HepG2 (cell line): Measurements from ENCODE around the gene LMF2. TPM values are rescaled to one million over a fixed set of nuclear protein-coding genes. Genes with fewer than 3 reads are reported as not detected.

Experiments used
- ATAC-seq: fragments of 200-7000 bp; cut with Tn5 transposase; 3 replicates; pipeline ENCODE4 v1.9.1; 2020; ENCODE audit warnings: mild to moderate bottlenecking, moderate library complexity
- BruUV-seq: library from RNA; stranded (reverse); fragments of 400-500 nt; replicated peaks from 2 replicates; lab custom pipeline; 2021; lab: Mats Ljungman, UMichigan
- CTCF ChIA-PET: fragments of 300-600 bp; formaldehyde crosslinking; extraction: SDS; loops from one replicate; lab custom pipeline; 2021; ENCODE audit warnings: low total read pairs, inconsistent platforms, low intra/inter-chr PET ratio; lab: Yijun Ruan, JAX
- POLR2A ChIA-PET: fragments of 350-600 bp; sonication (Branson Sonifier 250); formaldehyde crosslinking; loops from one replicate; lab custom pipeline; 2020; ENCODE audit warnings: antibody characterized with exemption, inconsistent platforms; lab: Yijun Ruan, JAX
- DNase-seq: peaks from one replicate; pipeline ENCODE4 v3.0.0-alpha.2; 2015; ENCODE audit warnings: low spot score
- FAIRE-seq: peaks from 3 replicates; lab custom pipeline; 2011; peaks lifted over from hg19 to GRCh38; lab: Jason Lieb, UNC
- H2AFZ ChIP-seq: one replicate; pipeline ENCODE4 v1.6.1; 2011; ENCODE audit warnings: low read length, inconsistent platforms
- H3K27ac ChIP-seq: fragments of 300-600 bp; 3 replicates; pipeline ENCODE4 v1.8.0; 2011; ENCODE audit warnings: mixed run types, mild to moderate bottlenecking, mixed read lengths, low read length, inconsistent platforms; ENCODE audit not compliant: insufficient read depth; ENCODE audit errors: extremely low read length
- H3K27me3 ChIP-seq, 2 experiments: fragments of 200-600 bp in 1 of 2; 2 replicates in 1 of 2; 3 replicates in 1 of 2; pipeline versions ENCODE4 v1.6.0 to v1.8.0; 2011; ENCODE audit warnings: low read length in 2 of 2, mild to moderate bottlenecking in 2 of 2, moderate library complexity in 2 of 2, inconsistent platforms in 1 of 2; ENCODE audit not compliant: insufficient read depth in 2 of 2, control insufficient read depth in 1 of 2
- H3K36me3 ChIP-seq, 2 experiments: fragments of 200-600 bp in 1 of 2; replicated peaks in 1 of 2; 2 replicates in 1 of 2; 3 replicates in 1 of 2; pipeline versions ENCODE4 v1.5.1 to v1.8.0; 2011; ENCODE audit warnings: low read length in 2 of 2, inconsistent platforms in 1 of 2; ENCODE audit not compliant: insufficient read depth in 2 of 2, control insufficient read depth in 1 of 2
- H3K4me1 ChIP-seq: 2 replicates; pipeline ENCODE4 v1.5.1; 2012; ENCODE audit warnings: low read length, inconsistent platforms; ENCODE audit not compliant: insufficient read depth
- H3K4me2 ChIP-seq: 2 replicates; pipeline ENCODE4 v1.6.0; 2011; ENCODE audit warnings: low read depth, low read length, inconsistent platforms
- H3K4me3 ChIP-seq, 3 experiments: fragments of 200-600 bp in 1 of 3; sonication (generic), shearing (Covaris generic) in 1 of 3; replicated peaks in 1 of 3; 2 replicates each; pipeline ENCODE4 v1.5.1; 2011 to 2016; ENCODE audit warnings: low read length in 3 of 3, inconsistent platforms in 2 of 3, low read depth in 2 of 3, mild to moderate bottlenecking in 2 of 3, control low read depth in 1 of 3, mixed read lengths in 1 of 3; ENCODE audit not compliant: insufficient read depth in 1 of 3
- H3K79me2 ChIP-seq: one replicate; pipeline ENCODE4 v1.6.1; 2011; ENCODE audit warnings: low read length, inconsistent platforms; ENCODE audit not compliant: insufficient read depth
- H3K9ac ChIP-seq: 2 replicates; pipeline ENCODE4 v1.6.0; 2011; ENCODE audit warnings: mild to moderate bottlenecking, low read depth, low read length, inconsistent platforms; ENCODE audit not compliant: insufficient read depth
- H3K9me3 ChIP-seq: 2 replicates; pipeline ENCODE4 v1.5.1; 2012; ENCODE audit warnings: mild to moderate bottlenecking, low read length
- H4K20me1 ChIP-seq: 2 replicates; pipeline ENCODE4 v1.6.0; 2011; ENCODE audit warnings: inconsistent platforms, mild to moderate bottlenecking, low read length, moderate library complexity; ENCODE audit not compliant: insufficient read depth
- GPN1 ChIP-seq: sonication (generic); formaldehyde crosslinking; IDR thresholded peaks from 2 replicates; pipeline ENCODE4 v1.5.1; 2020; ENCODE audit warnings: missing genetic modification reagents, borderline replicate concordance
- KAT7 ChIP-seq: IDR thresholded peaks from 2 replicates; pipeline ENCODE4 v1.6.1; 2018; ENCODE audit warnings: borderline replicate concordance, missing compliant biosample characterization
- MYNN ChIP-seq: sonication (generic); formaldehyde crosslinking; IDR thresholded peaks from 2 replicates; pipeline ENCODE4 v1.4.0; 2020; ENCODE audit warnings: mild to moderate bottlenecking, low read depth, missing genetic modification reagents
- NCOA5 ChIP-seq: sonication (generic); formaldehyde crosslinking; IDR thresholded peaks from 2 replicates; pipeline ENCODE4 v1.4.0; 2020; ENCODE audit warnings: missing genetic modification reagents
- PAF1 ChIP-seq: IDR thresholded peaks from 2 replicates; pipeline ENCODE4 v1.6.1; 2016; ENCODE audit warnings: missing genetic modification reagents, missing compliant biosample characterization
- POLR2A ChIP-seq, 2 experiments: IDR thresholded peaks; 2 replicates each; pipeline ENCODE4 v1.6.1; 2011; ENCODE audit warnings: low read depth in 2 of 2, low read length in 2 of 2, mild to moderate bottlenecking in 1 of 2, moderate library complexity in 1 of 2; ENCODE audit not compliant: insufficient read depth in 1 of 2
- POLR2G ChIP-seq: fragments of 200-400 bp; formaldehyde crosslinking; IDR thresholded peaks from 2 replicates; pipeline ENCODE4 v1.6.1; 2018; ENCODE audit warnings: mild to moderate bottlenecking, low read depth, low read length, moderate library complexity
- RFX5 ChIP-seq: IDR thresholded peaks from 2 replicates; pipeline ENCODE4 v1.6.1; 2011; ENCODE audit warnings: low read depth, low read length, improper control_type of control experiment
- SALL2 ChIP-seq: sonication (generic); formaldehyde crosslinking; IDR thresholded peaks from 2 replicates; pipeline ENCODE4 v1.8.1; 2023; ENCODE audit warnings: mild to moderate bottlenecking, missing genetic modification reagents, inconsistent platforms
- ZFX ChIP-seq: sonication (generic); formaldehyde crosslinking; IDR thresholded peaks from 2 replicates; pipeline ENCODE4 v1.4.0; 2020; ENCODE audit warnings: mild to moderate bottlenecking, low read depth, missing genetic modification reagents, moderate library complexity
- ZNF230 ChIP-seq: sonication (generic); formaldehyde crosslinking; IDR thresholded peaks from 2 replicates; pipeline ENCODE4 v1.4.0; 2020; ENCODE audit warnings: mild to moderate bottlenecking, missing genetic modification reagents
- ZNF354B ChIP-seq: sonication (generic); formaldehyde crosslinking; IDR thresholded peaks from 2 replicates; pipeline ENCODE4 v1.8.0; 2022; ENCODE audit warnings: mild to moderate bottlenecking, missing genetic modification reagents
- ZNF468 ChIP-seq: sonication (generic); formaldehyde crosslinking; IDR thresholded peaks from 2 replicates; pipeline ENCODE4 v1.8.0; 2022; ENCODE audit warnings: mild to moderate bottlenecking, moderate library complexity, missing genetic modification reagents
- ZNF724P ChIP-seq: sonication (generic); formaldehyde crosslinking; IDR thresholded peaks from 2 replicates; pipeline ENCODE4 v1.8.0; 2022; ENCODE audit warnings: missing genetic modification reagents, borderline replicate concordance
- ZNF839 ChIP-seq: sonication (generic); formaldehyde crosslinking; IDR thresholded peaks from 2 replicates; pipeline ENCODE4 v1.4.0; 2020; ENCODE audit warnings: missing genetic modification reagents, mild to moderate bottlenecking, borderline replicate concordance
- ZZZ3 ChIP-seq: sonication (generic); formaldehyde crosslinking; IDR thresholded peaks from 2 replicates; pipeline ENCODE4 v1.4.0; 2020; ENCODE audit warnings: missing genetic modification reagents, mild to moderate bottlenecking, borderline replicate concordance
- WGBS: methylation state at CpG from one replicate; pipeline ENCODE4 v1.1.6; 2017; ENCODE audit warnings: low lambda C conversion rate; 5-methylcytosine and 5-hydroxymethylcytosine counted together
- in situ Hi-C: cut with HindIII; loops from 2 replicates; pipeline ENCODE4 v1.10.0; 2017; ENCODE audit warnings: low pct_unique_long_range_greater_than_20kb; ENCODE audit not compliant: extremely low pct_ligation_motif_present
- intact Hi-C: fragments of 100-400 bp; cut with micrococcal nuclease; formaldehyde crosslinking; loops from one replicate; pipeline ENCODE4 v1.10.0; 2022; ENCODE audit not compliant: unreplicated experiment
- polyA plus RNA-seq, 8 experiments: library from polyadenylated mRNA; depleted of rRNA in 3 of 8; stranded (reverse) in 7 of 8; unstranded in 1 of 8; fragments of >200 nt; fragmentation: Illumina TruSeq in 4 of 8; extraction: Trizol in 4 of 8; gene quantifications; 2 replicates each; pipeline versions ENCODE4 v1.2.1 to v1.2.3, GENCODE V29; 2011 to 2016; ENCODE audit warnings: low read depth in 4 of 8, missing spikeins in 1 of 8, mixed read lengths in 1 of 8; ENCODE audit not compliant: insufficient read depth in 1 of 8
- total RNA-seq, 5 experiments: library from RNA; depleted of rRNA; stranded (reverse); fragments of >200 nt; fragmentation: Illumina TruSeq; extraction: Trizol; gene quantifications; 2 replicates each; pipeline ENCODE4 v1.2.3, GENCODE V29; 2016; ENCODE audit warnings: low read depth in 1 of 5
- TF ChIP-seq, protein P1 (sequence below): IDR thresholded peaks from 2 replicates; pipeline ENCODE4 v1.6.1; 2018; ENCODE audit warnings: missing genetic modification reagents, mild to moderate bottlenecking, missing compliant biosample characterization
- TF ChIP-seq, protein P2 (sequence below): sonication (generic); formaldehyde crosslinking; IDR thresholded peaks from 2 replicates; pipeline ENCODE4 v1.4.0; 2020; ENCODE audit warnings: missing genetic modification reagents, mild to moderate bottlenecking, borderline replicate concordance

LMF2 gene
- total and polyA plus RNA-seq, 2 of the 13 experiments (the other 11 are each of a cell fraction or from before 2014, with no cell fraction given) = 23.3 to 30.6 TPM

DNA sequence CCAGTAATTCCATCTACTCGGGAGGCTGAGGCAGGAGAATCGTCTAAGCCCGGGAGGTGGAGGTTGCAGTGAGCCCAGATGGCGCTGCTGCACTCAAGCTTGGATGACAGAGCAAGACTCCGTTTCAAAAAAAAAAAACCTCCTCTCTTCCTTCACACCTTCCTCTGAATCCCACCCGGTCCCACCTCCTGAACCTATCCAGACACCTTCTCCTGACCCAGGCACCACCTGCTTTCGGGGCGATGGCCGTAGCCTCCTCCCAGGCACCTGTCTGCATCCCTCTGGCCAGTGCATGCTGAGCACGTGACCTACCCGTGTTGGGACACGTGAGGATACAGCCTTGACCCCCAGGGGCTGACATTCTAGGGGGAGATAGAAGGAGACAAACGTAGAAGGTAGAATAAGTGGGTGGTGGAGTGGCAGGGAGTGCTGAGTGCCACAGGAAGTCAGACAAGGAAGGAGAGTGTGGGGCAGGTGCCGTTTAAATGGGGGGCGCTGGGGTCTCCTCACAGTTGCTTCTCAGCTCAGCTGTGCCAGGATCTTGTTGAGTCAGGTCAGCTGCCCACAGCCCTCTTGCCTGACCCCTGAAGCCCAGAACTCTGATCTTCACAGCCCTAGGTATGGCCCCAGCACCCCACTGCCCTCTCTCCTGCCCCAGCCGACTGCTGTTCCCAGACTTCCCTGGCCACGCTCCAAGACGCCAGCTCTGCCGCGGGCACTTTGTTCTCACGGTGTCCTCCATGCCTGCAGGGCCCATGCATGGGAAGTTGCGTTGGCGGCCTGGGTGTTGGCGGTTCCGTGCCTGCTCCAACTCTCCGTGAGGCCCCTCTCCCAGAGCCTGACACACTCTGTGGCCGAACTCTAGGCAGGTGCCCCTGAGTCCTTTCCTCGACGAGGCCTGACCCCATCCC, 22.0 kb downstream of the LMF2 start (continued):
- no peak for TF ChIP-seq RFX5
- TF ChIP-seq, protein P1, sequence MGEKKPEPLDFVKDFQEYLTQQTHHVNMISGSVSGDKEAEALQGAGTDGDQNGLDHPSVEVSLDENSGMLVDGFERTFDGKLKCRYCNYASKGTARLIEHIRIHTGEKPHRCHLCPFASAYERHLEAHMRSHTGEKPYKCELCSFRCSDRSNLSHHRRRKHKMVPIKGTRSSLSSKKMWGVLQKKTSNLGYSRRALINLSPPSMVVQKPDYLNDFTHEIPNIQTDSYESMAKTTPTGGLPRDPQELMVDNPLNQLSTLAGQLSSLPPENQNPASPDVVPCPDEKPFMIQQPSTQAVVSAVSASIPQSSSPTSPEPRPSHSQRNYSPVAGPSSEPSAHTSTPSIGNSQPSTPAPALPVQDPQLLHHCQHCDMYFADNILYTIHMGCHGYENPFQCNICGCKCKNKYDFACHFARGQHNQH (CRISPR knock-in tag) = peak; percentile 38; the same call in 1 of the 2 replicates
- TF ChIP-seq ZNF230 = no peak
- no peak for TF ChIP-seq ZNF839

DNA sequence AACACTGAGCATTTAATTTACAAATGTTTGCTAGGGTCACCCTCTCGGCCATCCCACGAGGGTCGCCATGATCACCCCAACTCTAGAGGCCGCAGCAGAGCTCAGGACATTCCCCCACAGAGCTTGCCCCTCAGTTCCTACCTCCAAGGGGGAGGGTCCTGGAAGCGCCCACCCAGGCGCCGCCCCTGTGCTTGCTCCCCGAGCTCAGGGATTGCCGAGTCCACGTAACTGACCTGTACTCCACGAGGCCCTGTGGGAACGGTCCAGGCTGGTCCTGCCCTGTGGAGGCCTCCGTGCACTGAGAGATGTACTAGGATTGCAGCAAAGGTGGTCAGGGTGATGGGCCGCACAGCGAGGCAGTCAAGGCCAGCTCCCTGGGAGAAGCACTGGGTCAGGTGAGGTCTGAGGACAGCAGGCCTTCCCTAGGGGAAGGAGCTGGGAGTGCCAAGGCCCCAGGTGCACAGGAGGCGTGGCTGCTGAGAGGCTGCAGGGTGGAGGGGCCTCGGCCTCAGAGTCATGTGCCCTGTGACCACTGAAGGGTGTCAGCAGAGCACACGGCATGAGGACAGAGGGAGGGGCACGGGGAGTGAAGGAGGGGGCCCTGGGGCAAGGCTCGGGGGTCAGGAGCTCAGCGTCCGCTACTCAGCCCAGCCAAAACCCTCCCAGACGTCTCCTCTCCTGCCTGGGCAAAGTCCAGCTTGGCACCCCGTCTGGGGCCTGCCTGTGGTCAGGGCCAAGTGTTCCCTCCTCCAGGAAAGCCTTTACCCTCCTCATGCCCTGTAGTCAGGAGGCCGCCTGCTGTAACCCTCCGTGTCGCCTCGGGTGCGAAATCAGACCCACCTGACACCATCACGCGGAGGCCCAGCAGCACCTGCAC, 23.3 kb downstream of the LMF2 start:
- FAIRE-seq (no peak), DNase-seq (no peak), ATAC-seq (no peak)
- POLR2A ChIA-PET = interaction anchor here (0.9 to 2.2 kb wide), 5 partner anchors 10 to 85 kb away, joined by 3 to 12 read pairs (median 3); partner anchors contain the start of gene SCO2
- 80% methylated on average over 14 of the region's 31 CpGs for WGBS
- Histone ChIP-seq H3K79me2 (no peaks in the 10 kb centered on the region), H3K36me3 (no peaks in the 10 kb centered on the region), H3K27me3 (peaks cover 0 to 4% of the 10 kb centered on the region in 2 experiments; a peak in 1 of 5 replicates), H3K4me1 (peaks cover 66% of the 10 kb centered on the region), H4K20me1 (no peaks in the 10 kb centered on the region; the same call in 1 of the 2 replicates), H3K4me2 (no peak overlapping the region), H3K27ac (no peak overlapping the region), H3K4me3 (no peak overlapping the region), H3K9me3 (no peaks in the 10 kb centered on the region), H2AFZ (no peak overlapping the region), H3K9ac (no peak overlapping the region)
- BruUV-seq = TSS peak; percentile 53
- CTCF ChIA-PET = no interaction called here
- in situ Hi-C loops (no loop called here), intact Hi-C loops (no loop called here)
- TF ChIP-seq ZFX (peak; percentile 25; the same call in 1 of the 2 replicates), MYNN (no peak), POLR2A (IDR thresholded peaks at IDR 0.05; ENCODE audit: insufficient read depth in 1 of 2, low read depth in 2 of 2, low read length in 2 of 2) (peak in 1 of 2 experiments; percentile 21; a peak in 1 of 4 replicates), ZZZ3 (CRISPR knock-in tag) (no peak), GPN1 (CRISPR knock-in tag) (no peak), ZNF724P (CRISPR knock-in tag) (no peak), ZNF468 (CRISPR knock-in tag) (no peak), SALL2 (0 out of 2 replicates have a peak, but pooled peaks have one; percentile 1), NCOA5 (no peak), ZNF354B (CRISPR knock-in tag) (no peak), KAT7 (CRISPR knock-in tag) (no peak), POLR2G (peak; percentile 43; the same call in 1 of the 2 replicates), PAF1 (CRISPR knock-in tag) (0 out of 2 replicates have a peak, but pooled peaks have one; percentile 57)
- TF ChIP-seq, protein P2, sequence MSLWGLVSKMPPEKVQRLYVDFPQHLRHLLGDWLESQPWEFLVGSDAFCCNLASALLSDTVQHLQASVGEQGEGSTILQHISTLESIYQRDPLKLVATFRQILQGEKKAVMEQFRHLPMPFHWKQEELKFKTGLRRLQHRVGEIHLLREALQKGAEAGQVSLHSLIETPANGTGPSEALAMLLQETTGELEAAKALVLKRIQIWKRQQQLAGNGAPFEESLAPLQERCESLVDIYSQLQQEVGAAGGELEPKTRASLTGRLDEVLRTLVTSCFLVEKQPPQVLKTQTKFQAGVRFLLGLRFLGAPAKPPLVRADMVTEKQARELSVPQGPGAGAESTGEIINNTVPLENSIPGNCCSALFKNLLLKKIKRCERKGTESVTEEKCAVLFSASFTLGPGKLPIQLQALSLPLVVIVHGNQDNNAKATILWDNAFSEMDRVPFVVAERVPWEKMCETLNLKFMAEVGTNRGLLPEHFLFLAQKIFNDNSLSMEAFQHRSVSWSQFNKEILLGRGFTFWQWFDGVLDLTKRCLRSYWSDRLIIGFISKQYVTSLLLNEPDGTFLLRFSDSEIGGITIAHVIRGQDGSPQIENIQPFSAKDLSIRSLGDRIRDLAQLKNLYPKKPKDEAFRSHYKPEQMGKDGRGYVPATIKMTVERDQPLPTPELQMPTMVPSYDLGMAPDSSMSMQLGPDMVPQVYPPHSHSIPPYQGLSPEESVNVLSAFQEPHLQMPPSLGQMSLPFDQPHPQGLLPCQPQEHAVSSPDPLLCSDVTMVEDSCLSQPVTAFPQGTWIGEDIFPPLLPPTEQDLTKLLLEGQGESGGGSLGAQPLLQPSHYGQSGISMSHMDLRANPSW (CRISPR knock-in tag) = no peak
